Measurements from ENCODE around the gene WWTR1. TPM values are rescaled to one million over a fixed set of nuclear protein-coding genes. Genes with fewer than 3 reads are reported as not detected.

The WWTR1 gene
- total and polyA plus RNA-seq, 2 donors (not counting 3 experiments of a cell fraction or from before 2014, with no cell fraction given): 210 to 341 TPM

- TF ChIP-seq POLR2A (IDR thresholded peaks at IDR 0.05; ENCODE audit: low read depth, low read length): no peak
- TF ChIP-seq POLR2AphosphoS5 (IDR thresholded peaks at IDR 0.05; ENCODE audit: insufficient read depth, low read depth, low read length): peak; percentile 1
- Histone ChIP-seq H3K79me2 (ENCODE audit: control insufficient read depth, insufficient read depth, low read length) (peaks cover 87% of the 10 kb centered on the region), H3K36me3 (ENCODE audit: control insufficient read depth in 2 of 2, extremely low read depth in 1 of 2, insufficient read depth in 2 of 2, low read length in 2 of 2) (peaks cover 8 to 21% of the 10 kb centered on the region in 2 experiments), H3K9me1 (replicated peaks; ENCODE audit: control insufficient read depth, extremely low read depth, insufficient read depth, low read length) (no peaks in the 10 kb centered on the region), H3K4me1 (ENCODE audit: control insufficient read depth, extremely low read depth, insufficient read depth, low read length) (peaks cover 55% of the 10 kb centered on the region), H3K9me3 (replicated peaks; ENCODE audit: control insufficient read depth, insufficient read depth, low read length) (no peaks in the 10 kb centered on the region), H3K27ac (ENCODE audit: insufficient read depth, low read depth, low read length) (peak overlapping the region; percentile 71), H3K27me3 (ENCODE audit: control insufficient read depth in 2 of 2, insufficient read depth in 2 of 2, low read length in 2 of 2) (no peaks in the 10 kb centered on the region), H3K4me3 (replicated peaks in 1 of 3; ENCODE audit: insufficient read depth in 1 of 3, low read depth in 1 of 3, low read length in 3 of 3) (peak overlapping the region; percentile 65 to 99 (median 98)), H3K4me2 (ENCODE audit: insufficient read depth, low read length) (peak overlapping the region; percentile 98), H2AFZ (ENCODE audit: low read depth, low read length) (no peak overlapping the region), H3K9ac (replicated peaks; ENCODE audit: extremely low read depth, insufficient read depth, low read length) (peak overlapping the region; percentile 72), H4K20me1 (replicated peaks; ENCODE audit: control insufficient read depth, extremely low read depth, insufficient read depth, low read length) (peaks cover 10% of the 10 kb centered on the region)
- CTCF ChIA-PET: interaction anchor here (0.6 to 10.0 kb wide), 9 partner anchors 12 to 158 kb away, joined by 3 to 92 read pairs (median 3); no protein-coding TSS in a partner anchor
- DNase-seq (ENCODE audit: low read depth, low spot score): peak; percentile 45
- FAIRE-seq: peak; percentile 4
- dilution Hi-C loops (cut with MboI; ENCODE audit: extremely low pct_ligation_motif_present, low sequenced_read_pairs): no loop called here
- intact Hi-C loops (cut with micrococcal nuclease): no loop called here
- BruUV-seq (replicated peaks): no TSS peak
- POLR2A ChIA-PET: interaction anchor here (1.1 kb wide), 1 partner anchor 78 kb away, joined by 3 read pairs; no protein-coding TSS in a partner anchor
Observed at GRCh38 chr3:149653564-149653963, 4.3 kb downstream of the WWTR1 start.

GRCh38 chr3:149653136-149653535 is 4.7 kb downstream of the WWTR1 start:
- peak overlapping the region; percentile 98 for H3K4me2 ChIP-seq (ENCODE audit: insufficient read depth, low read length)
- TF ChIP-seq GATA2 (IDR thresholded peaks at IDR 0.05; ENCODE audit: insufficient read depth, insufficient read length, low read depth, low read length): no peak
- peak overlapping the region; percentile 71 for H3K27ac ChIP-seq (ENCODE audit: insufficient read depth, low read depth, low read length)
- CTCF ChIA-PET: interaction anchor here (0.6 to 10.0 kb wide), 6 partner anchors 12 to 158 kb away, joined by 3 to 92 read pairs (median 3); no protein-coding TSS in a partner anchor
- peak overlapping the region; percentile 72 for H3K9ac ChIP-seq (replicated peaks; ENCODE audit: extremely low read depth, insufficient read depth, low read length)
- H3K4me1 ChIP-seq (ENCODE audit: control insufficient read depth, extremely low read depth, insufficient read depth, low read length): peaks cover 59% of the 10 kb centered on the region
- H4K20me1 ChIP-seq (replicated peaks; ENCODE audit: control insufficient read depth, extremely low read depth, insufficient read depth, low read length): peaks cover 10% of the 10 kb centered on the region
- no peaks in the 10 kb centered on the region for H3K9me1 ChIP-seq (replicated peaks; ENCODE audit: control insufficient read depth, extremely low read depth, insufficient read depth, low read length)
- POLR2A ChIA-PET: interaction anchor here (0.6 to 1.1 kb wide), 3 partner anchors 35 to 243 kb away, joined by 3 read pairs; no protein-coding TSS in a partner anchor
- H3K79me2 ChIP-seq (ENCODE audit: control insufficient read depth, insufficient read depth, low read length): peaks cover 92% of the 10 kb centered on the region
- H2AFZ ChIP-seq (ENCODE audit: low read depth, low read length): no peak overlapping the region
- peak; percentile 21 for DNase-seq (ENCODE audit: low read depth, low spot score)
- BruUV-seq (replicated peaks): no TSS peak
- no peaks in the 10 kb centered on the region for H3K27me3 ChIP-seq (ENCODE audit: control insufficient read depth in 2 of 2, insufficient read depth in 2 of 2, low read length in 2 of 2)
- no peak for FAIRE-seq
- H3K36me3 ChIP-seq (ENCODE audit: control insufficient read depth in 2 of 2, extremely low read depth in 1 of 2, insufficient read depth in 2 of 2, low read length in 2 of 2): peaks cover 11 to 21% of the 10 kb centered on the region in 2 experiments
- dilution Hi-C loops (cut with MboI; ENCODE audit: extremely low pct_ligation_motif_present, low sequenced_read_pairs) (no loop called here), intact Hi-C loops (cut with micrococcal nuclease) (no loop called here)
- H3K9me3 ChIP-seq (replicated peaks; ENCODE audit: control insufficient read depth, insufficient read depth, low read length): no peaks in the 10 kb centered on the region
- peak overlapping the region in 2 of 3 experiments; percentile 98 to 99 for H3K4me3 ChIP-seq (replicated peaks in 1 of 3; ENCODE audit: insufficient read depth in 1 of 3, low read depth in 1 of 3, low read length in 3 of 3)
